AG09309 (cell line): Measurements from ENCODE around the gene EID3.

Source experiments
- DNase-seq: peaks from one replicate; pipeline ENCODE4 v3.0.0-alpha.2; 2010; ENCODE audit warnings: low read depth
- H3K4me3 ChIP-seq: 2 replicates; pipeline ENCODE4 v1.5.1; 2011; ENCODE audit warnings: mild to moderate bottlenecking, low read depth, low read length, moderate library complexity; ENCODE audit not compliant: control insufficient read depth
- TF ChIP-seq, protein P1 (sequence below): IDR thresholded peaks from 2 replicates; pipeline ENCODE4 v1.5.1; 2011; ENCODE audit warnings: mild to moderate bottlenecking, low read depth, low read length, inconsistent platforms; ENCODE audit not compliant: insufficient read depth, control insufficient read depth; ENCODE audit errors: missing control alignments

EID3 gene

DNA sequence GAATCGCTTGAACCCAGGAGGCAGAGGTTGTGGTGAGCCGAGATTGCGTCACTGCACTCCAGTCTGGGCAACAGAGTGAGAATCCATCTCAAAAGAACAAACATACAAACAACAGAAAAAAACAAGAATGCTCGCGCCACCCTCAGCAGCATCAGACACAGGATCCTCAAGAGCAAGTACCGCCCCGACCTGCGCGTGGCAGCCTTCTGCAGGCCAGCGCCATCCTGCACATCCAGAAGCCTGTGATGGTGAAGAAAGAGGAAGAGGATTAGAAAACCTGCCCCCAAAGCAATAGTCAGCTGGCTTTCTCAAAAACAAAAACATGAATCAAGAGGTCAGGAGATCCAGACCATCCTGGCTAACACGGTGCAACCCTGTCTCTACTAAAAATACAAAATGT, 30.0 kb upstream of the EID3 start:
- no peak overlapping the region for H3K4me3 ChIP-seq
- TF ChIP-seq, protein P1, sequence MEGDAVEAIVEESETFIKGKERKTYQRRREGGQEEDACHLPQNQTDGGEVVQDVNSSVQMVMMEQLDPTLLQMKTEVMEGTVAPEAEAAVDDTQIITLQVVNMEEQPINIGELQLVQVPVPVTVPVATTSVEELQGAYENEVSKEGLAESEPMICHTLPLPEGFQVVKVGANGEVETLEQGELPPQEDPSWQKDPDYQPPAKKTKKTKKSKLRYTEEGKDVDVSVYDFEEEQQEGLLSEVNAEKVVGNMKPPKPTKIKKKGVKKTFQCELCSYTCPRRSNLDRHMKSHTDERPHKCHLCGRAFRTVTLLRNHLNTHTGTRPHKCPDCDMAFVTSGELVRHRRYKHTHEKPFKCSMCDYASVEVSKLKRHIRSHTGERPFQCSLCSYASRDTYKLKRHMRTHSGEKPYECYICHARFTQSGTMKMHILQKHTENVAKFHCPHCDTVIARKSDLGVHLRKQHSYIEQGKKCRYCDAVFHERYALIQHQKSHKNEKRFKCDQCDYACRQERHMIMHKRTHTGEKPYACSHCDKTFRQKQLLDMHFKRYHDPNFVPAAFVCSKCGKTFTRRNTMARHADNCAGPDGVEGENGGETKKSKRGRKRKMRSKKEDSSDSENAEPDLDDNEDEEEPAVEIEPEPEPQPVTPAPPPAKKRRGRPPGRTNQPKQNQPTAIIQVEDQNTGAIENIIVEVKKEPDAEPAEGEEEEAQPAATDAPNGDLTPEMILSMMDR = no peak
- DNase-seq = no peak

DNA sequence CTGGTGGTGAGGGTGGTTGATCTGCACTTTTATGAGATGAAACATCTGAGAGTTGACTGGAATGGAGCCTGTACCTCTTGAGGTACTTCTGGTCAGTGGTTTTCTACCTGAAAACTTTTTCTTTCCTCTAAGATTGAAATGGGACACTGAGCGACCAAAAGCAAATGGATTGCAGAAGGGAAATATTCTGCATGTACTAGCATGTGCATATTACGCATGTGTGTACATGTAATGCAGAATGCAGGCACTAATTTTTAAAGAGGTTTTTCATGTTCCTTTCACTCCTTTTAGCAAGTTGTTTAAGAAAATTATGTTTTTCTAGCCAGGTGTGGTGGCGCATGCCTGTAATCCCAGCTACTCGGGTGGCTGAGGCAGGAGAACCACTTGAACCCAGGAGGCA, 28.7 kb upstream of the EID3 start:
- TF ChIP-seq, protein P1 = no peak
- H3K4me3 ChIP-seq = no peak overlapping the region
- DNase-seq = no peak

DNA sequence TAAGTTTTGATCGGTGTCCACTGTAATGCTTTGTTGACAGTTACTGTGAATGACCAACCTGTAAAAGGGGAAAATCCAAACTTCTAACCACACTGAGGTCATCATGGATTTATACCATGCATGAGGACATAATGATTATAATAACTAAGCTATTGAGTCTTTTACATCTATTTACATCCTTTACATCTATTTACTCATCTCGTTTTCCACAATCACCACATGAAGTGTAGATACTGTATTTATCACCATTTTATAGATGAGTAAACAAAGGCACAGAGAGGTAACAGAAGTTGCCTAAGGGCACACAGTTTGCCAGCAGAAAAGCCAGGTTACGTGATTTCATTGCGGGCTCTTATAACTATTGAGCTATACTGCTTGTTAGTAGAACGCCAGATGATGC, 27.9 kb upstream of the EID3 start:
- DNase-seq = no peak
- TF ChIP-seq, protein P1 = no peak
- no peak overlapping the region for H3K4me3 ChIP-seq

DNA sequence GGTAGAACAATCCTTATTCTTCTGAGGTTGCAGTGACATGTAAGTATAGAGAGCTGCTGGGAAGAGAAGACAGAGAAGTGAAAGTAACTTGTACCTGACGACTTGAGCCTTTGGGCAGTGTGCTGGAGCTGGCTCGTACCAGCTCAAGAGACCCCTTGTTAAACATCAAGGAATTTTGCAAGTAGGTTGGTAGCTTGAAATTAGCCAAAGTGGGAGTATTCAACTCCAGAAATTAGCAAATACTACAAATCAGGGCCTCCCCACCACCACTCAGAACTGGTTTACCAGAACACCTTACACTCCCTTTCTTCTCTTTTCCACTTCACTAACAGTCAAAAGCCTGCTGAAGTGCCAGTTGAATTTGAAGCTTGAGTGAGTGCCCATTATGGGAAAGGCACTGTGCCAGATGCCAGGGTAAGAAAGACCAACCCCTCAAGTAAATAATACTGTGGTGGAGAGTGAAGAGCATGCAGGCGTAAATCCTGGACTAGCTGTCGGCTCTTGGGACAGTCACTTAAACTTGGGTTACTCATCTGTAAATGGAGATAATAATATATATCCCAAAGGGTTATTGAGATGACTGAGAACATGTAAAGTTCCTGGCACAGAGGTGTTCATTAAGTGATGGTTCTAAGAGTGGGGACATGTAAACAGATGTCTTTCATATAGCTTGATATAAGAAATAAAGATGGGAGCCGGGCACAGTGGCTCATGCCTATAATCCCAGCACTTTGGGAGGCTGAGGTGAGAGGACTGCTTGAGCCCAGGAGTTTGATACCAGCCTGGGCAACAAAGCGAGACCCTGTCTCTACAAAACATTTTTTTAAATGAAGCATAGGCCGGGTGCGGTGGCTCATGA, 27.0 kb upstream of the EID3 start:
- no peak overlapping the region for H3K4me3 ChIP-seq
- TF ChIP-seq, protein P1 = no peak
- no peak for DNase-seq

DNA sequence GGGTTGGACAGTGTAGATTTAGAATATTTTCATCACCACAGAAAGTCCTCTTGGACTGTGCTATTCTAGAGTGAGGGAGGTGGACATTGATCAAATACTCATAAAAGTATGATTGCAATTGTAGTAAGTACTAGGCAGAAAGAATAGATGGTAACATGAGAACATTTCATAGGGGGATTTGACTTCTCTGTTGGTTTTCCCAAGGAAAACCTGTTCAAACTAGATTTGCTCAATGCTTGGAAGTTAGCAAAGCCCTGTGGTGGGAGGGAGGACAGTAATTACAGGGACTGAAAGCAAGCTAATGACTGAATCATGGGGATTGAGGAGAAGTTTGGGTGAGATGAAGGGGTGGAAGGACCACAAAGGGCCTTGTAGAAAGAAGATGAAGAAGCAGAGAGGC, 24.4 kb upstream of the EID3 start:
- no peak for DNase-seq
- peak overlapping the region; percentile 1; the same call in 1 of the 2 replicates for H3K4me3 ChIP-seq
- TF ChIP-seq, protein P1 = no peak

DNA sequence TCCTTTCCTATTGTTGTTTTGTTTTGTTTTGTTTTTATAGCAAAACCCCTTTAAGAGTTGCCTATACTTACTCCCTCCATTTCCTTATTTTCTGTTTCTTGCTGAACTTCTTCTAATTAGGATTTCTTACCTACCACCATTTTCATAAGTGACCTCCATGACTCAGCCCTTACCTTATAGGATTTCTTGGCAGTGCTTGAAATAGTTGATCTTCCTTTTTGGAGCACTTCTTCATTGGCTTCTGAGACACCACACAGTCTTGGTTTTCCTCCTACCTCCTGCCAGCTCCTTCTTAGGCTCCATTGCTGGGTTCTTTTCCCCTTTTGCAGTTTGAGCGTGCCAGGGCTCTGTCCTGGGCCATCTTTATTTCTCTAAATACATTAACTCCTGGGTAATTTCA, 23.4 kb upstream of the EID3 start:
- no peak for DNase-seq
- peak overlapping the region; percentile 13 for H3K4me3 ChIP-seq
- TF ChIP-seq, protein P1 = no peak
